ENCODE results near the gene DPPA4. TPM values are rescaled to one million over a fixed set of nuclear protein-coding genes. Genes with fewer than 3 reads are reported as not detected.
A peak's percentile ranks its signal among the peaks of the same experiment; 100 is the strongest.

The DPPA4 gene
- total RNA-seq, 1 donor from 2014 or later = not detected

DNA sequence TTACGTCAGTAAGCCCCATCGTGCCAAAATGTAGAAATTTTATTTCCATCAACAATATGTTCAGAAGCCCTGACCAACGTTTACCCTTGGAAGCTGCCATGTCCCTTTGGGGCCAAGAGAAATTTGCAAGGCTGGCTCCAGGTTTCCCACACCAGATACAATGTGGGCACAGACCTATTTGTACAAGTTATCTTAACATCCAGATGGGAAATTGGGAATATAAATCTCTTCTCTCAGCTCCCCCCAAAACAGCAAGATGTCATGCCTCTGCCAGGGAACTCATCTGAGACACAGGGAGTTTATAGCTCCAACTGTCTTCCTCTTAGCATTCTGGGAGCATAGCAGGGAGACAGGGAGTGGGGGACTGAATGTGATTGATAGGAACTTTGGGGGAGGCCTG lies 11.7 kb downstream of the DPPA4 start:
- TF ChIP-seq, protein P1, sequence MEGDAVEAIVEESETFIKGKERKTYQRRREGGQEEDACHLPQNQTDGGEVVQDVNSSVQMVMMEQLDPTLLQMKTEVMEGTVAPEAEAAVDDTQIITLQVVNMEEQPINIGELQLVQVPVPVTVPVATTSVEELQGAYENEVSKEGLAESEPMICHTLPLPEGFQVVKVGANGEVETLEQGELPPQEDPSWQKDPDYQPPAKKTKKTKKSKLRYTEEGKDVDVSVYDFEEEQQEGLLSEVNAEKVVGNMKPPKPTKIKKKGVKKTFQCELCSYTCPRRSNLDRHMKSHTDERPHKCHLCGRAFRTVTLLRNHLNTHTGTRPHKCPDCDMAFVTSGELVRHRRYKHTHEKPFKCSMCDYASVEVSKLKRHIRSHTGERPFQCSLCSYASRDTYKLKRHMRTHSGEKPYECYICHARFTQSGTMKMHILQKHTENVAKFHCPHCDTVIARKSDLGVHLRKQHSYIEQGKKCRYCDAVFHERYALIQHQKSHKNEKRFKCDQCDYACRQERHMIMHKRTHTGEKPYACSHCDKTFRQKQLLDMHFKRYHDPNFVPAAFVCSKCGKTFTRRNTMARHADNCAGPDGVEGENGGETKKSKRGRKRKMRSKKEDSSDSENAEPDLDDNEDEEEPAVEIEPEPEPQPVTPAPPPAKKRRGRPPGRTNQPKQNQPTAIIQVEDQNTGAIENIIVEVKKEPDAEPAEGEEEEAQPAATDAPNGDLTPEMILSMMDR (conservative IDR thresholded peaks at IDR 0.05; ENCODE audit: low read depth, low read length) = no peak
- no peak for DNase-seq (ENCODE audit: low read depth)
- no peak overlapping the region for H3K4me3 ChIP-seq (ENCODE audit: low read depth, low read length)

DNA sequence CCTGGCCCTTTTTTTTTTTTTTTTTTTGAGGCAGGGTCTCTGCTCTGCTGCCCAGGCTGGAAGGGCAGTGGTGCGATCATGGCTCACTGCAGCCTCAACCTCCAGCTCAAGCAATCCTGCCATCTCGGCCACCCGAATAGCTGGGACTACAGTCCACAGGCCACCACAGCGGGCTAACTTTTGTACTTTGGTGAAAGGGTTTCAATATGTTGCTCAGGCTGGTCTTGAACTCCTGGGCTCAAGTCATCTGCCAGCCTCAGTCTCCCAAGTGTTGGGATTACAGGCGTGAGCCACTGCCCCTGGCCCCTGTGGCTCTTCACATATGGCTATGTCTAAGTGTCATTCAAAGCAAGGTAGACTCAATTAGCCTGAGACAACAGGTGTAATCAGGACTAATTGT lies 12.2 kb downstream of the DPPA4 start:
- DNase-seq (ENCODE audit: low read depth) = no peak
- TF ChIP-seq, protein P1 (conservative IDR thresholded peaks at IDR 0.05; ENCODE audit: low read depth, low read length) = no peak
- no peak overlapping the region for H3K4me3 ChIP-seq (ENCODE audit: low read depth, low read length)

DNA sequence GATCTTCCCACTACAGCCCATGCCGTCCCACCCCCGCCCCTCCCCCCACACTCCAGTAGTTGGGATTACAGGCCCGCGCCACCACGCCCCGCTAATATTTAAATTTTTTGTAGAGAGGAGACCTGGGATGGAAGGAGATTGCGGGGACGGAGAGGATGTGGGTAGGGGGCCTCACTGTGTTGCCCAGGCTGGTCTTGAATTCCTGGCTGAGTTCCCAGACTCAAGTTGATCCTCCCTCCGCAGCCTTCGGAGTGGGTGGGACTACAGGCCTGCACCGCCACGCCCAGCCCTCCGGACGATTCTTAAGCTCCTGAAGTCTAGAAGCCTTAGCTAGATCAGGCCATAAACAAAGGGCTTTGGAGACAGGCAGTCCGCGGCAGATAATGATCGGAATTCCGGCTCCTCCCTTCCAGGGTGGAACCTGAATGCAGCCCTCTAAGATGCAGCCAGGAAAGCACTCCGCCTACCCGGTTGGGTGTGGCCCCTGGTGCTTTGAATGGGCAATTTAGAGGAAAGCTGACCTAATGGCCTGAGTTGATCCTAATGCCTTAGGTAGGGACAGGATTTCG lies 21.1 kb downstream of the DPPA4 start, which contains the start of gene DPPA2:
Gene DPPA2 (minus strand): TSS at position 356 of the 569 bp plus-strand sequence. CDS start 1,975 bp downstream, outside the sequence.
- no peak within 1 kb of the TSS for H3K4me3 ChIP-seq (ENCODE audit: low read depth, low read length)
- DNase-seq (ENCODE audit: low read depth) = no peak
- TF ChIP-seq, protein P1 (conservative IDR thresholded peaks at IDR 0.05; ENCODE audit: low read depth, low read length) = no peak

DNA sequence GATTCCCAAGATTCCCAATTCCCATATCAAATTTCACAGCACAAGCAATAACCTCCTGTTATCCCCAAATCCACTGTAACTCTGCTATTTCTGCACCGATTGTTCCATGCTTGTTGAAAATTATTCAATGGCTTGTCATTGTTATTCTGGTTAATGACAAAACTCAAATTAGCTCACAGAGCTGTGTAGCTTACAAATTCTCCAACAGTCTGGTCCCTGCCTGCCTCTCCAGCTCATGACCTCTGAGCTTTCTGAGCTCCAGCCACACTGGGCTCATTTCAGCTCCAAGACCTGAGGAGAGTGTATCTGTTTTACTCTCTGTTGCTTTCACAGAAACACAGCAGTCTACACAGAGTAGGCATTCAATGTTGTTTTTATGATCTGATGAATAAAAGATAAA lies 24.3 kb downstream of the DPPA4 start:
- peak; percentile 9 for DNase-seq (ENCODE audit: low read depth)

DNA sequence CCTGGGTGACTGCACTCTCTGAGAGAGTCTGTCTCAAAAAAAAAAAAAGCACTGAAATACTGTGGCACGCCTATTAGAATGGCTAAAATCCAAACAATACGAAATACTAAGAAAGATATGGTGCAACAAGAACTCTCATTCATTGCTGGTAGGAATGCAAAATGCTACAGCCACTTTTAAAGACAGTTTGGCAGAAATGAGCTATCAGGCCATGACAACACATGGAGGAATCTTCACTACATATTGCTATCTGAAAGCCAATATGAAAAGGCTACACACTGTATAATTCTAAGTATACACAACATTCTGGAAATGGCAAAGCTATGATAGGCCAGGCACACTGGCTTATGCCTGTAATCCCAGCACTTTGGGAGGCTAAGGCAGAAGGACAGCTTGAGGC lies 39.9 kb downstream of the DPPA4 start:
- H3K4me3 ChIP-seq (ENCODE audit: low read depth, low read length) = no peak overlapping the region
- TF ChIP-seq, protein P1 (conservative IDR thresholded peaks at IDR 0.05; ENCODE audit: low read depth, low read length) = no peak
- no peak for DNase-seq (ENCODE audit: low read depth)

More for the DNA sequence above, 24.3 kb downstream of the DPPA4 start:
- no peak overlapping the region for H3K4me3 ChIP-seq (ENCODE audit: low read depth, low read length)
- TF ChIP-seq, protein P1 (conservative IDR thresholded peaks at IDR 0.05; ENCODE audit: low read depth, low read length) = no peak

DNA sequence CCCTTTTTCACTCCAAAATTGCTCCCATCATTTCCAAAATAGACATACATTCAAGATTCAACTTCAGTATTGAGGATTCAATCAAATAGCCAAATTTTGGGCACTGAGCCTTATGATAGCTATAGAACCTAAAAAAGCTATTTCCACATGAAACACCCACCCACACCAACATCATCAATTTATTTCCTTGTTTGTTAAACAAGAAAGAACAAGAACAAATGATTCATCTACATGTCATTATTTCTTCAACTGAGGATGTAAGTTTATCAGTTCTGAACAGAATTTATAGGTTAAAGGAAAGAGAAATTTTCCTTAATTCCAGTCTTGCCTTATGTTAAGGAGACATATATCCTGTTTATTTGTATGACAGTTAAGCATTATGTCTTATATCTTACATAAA lies 53.3 kb downstream of the DPPA4 start:
- TF ChIP-seq, protein P1 (conservative IDR thresholded peaks at IDR 0.05; ENCODE audit: low read depth, low read length) = no peak
- no peak for DNase-seq (ENCODE audit: low read depth)
- H3K4me3 ChIP-seq (ENCODE audit: low read depth, low read length) = no peak overlapping the region

DNA sequence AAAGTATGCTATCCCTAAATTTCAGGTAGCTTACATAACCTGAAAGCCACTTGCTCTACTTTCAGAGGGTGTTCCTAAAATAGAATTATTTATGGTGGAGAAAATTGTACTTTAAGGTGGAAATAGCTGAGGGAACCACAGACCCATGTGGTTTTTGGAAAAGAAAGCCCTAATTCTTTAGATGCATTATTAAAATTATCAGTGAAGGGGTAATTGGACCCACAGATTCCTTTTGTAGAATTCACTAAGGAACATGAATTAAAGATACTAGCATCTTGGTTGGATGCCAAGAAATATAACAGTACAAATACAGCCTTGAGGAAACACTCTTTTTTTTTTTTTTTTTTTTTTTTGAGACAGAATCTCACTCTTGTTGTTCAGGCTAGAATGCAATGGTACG lies 58.8 kb downstream of the DPPA4 start:
- DNase-seq (ENCODE audit: low read depth) = no peak
- H3K4me3 ChIP-seq (ENCODE audit: low read depth, low read length) = no peak overlapping the region
- TF ChIP-seq, protein P1 (conservative IDR thresholded peaks at IDR 0.05; ENCODE audit: low read depth, low read length) = no peak

Data from epithelial cell of proximal tubule (primary cell).